Skeletal muscle satellite cell (primary cell): ENCODE measurements around the gene DDX46.

ENCODE experiments used
- H3K27me3 ChIP-seq: 2 replicates; pipeline ENCODE4 v1.7.0; 2013; ENCODE audit warnings: low read length; ENCODE audit not compliant: control insufficient read depth, insufficient read depth
- H3K36me3 ChIP-seq: 2 replicates; pipeline ENCODE4 v1.7.0; 2013; ENCODE audit warnings: mild to moderate bottlenecking, control low read depth, low read length; ENCODE audit not compliant: insufficient read depth
- H3K4me1 ChIP-seq: 2 replicates; pipeline ENCODE4 v1.7.0; 2013; ENCODE audit warnings: low read length; ENCODE audit not compliant: control insufficient read depth, insufficient read depth
- H3K4me2 ChIP-seq: 2 replicates; pipeline ENCODE4 v1.7.0; 2013; ENCODE audit warnings: mild to moderate bottlenecking, low read length
- H3K4me3 ChIP-seq: 2 replicates; pipeline ENCODE4 v1.7.0; 2013; ENCODE audit warnings: low read length
- H3K9ac ChIP-seq: 2 replicates; pipeline ENCODE4 v1.7.0; 2013; ENCODE audit warnings: mild to moderate bottlenecking, low read depth, low read length, moderate library complexity
- H3K9me3 ChIP-seq: replicated peaks from 2 replicates; pipeline ENCODE4 v1.7.0; 2013; ENCODE audit warnings: mild to moderate bottlenecking, control low read depth, low read length

Gene DDX46

DNA sequence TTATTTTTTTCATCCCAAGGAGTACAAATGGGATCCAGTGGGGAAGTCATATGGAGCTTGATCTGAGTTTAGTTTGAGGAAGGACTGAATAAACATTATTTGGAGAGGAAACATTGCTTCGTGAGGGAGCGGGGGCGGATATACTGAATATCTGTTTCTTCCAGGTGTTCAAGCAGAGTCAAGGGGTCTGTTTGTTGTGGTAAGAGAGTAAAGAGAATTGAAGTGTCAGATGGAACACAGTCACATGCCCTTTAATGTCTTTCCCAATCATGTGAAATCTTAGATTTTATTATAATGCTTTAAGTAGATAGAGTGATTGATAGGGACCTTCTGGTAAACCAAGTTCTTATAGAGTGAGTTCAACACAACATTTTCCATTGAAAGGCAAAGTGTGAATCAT is 33.7 kb downstream of the DDX46 start:
- H3K36me3 ChIP-seq: peaks cover 68% of the 10 kb centered on the region
- H3K27me3 ChIP-seq: no peaks in the 10 kb centered on the region
- no peak overlapping the region for H3K4me3 ChIP-seq
- no peak overlapping the region for H3K9ac ChIP-seq
- H3K4me2 ChIP-seq: no peak overlapping the region
- no peaks in the 10 kb centered on the region for H3K9me3 ChIP-seq
- H3K4me1 ChIP-seq: no peaks in the 10 kb centered on the region

GRCh38 chr5:134793111-134793510 is 34.5 kb downstream of the DDX46 start:
- Histone ChIP-seq H3K27me3 (no peaks in the 10 kb centered on the region), H3K4me2 (no peak overlapping the region), H3K9me3 (no peaks in the 10 kb centered on the region), H3K4me3 (no peak overlapping the region), H3K36me3 (peaks cover 69% of the 10 kb centered on the region), H3K4me1 (no peaks in the 10 kb centered on the region), H3K9ac (no peak overlapping the region)

DNA sequence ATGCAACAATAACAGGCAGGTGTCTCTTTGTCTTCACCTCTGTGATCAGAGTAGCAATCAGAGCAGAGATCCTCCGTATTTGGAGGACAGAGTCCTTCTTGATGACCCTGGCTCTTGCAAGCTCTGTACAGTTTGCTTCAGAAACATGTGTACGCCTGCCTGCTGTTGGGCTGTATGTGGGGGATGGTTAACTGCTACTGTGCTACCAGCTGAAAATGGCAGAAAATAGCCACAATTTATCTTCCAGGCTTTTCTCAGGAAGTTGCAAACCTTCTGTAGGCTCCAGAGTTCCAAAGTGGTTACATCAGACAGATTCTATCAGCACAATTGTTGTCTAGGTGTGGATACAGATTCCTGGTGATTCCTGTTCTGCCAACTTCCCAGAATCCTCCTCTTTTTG is 35.5 kb downstream of the DDX46 start:
- Histone ChIP-seq H3K4me2 (no peak overlapping the region), H3K4me3 (no peak overlapping the region), H3K4me1 (no peaks in the 10 kb centered on the region), H3K9ac (no peak overlapping the region), H3K27me3 (no peaks in the 10 kb centered on the region), H3K36me3 (peaks cover 75% of the 10 kb centered on the region), H3K9me3 (no peaks in the 10 kb centered on the region)

DNA sequence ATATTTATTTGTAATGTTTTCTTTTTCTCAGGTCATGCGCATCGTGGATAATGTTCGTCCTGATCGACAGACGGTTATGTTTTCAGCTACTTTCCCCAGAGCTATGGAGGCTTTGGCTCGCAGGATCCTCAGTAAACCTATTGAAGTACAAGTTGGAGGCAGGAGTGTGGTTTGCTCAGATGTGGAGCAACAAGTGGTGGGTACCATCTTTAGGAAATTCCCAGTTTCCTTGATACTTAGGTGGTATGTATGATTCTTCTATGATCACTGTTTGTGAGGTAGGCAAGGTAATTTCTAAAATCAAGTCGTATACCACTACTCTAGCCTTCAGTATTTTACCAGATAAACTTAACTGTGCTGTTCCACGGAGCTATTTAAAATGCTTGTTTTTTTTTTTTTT is 36.2 kb downstream of the DDX46 start:
- H3K36me3 ChIP-seq: peaks cover 70% of the 10 kb centered on the region

DNA sequence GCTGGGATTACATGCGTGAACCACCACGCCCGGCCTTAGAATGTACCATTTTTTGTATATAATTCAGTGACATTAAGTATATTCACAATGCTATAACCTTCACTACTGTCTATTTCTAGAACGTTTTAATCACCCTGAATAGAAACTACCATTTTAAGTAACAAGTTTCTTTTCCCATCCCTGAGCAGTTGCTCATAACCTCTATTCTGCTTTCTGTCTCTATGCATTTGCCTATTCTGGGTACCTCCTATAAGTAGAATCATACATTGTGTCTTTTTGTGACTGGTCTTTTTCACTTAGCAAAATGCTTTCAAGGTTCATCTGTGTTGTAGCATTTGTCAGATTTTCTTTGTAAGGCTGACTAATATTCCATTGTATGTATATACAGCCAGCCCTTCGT is 39.9 kb downstream of the DDX46 start:
- Histone ChIP-seq H3K9me3 (no peaks in the 10 kb centered on the region), H3K9ac (no peak overlapping the region), H3K36me3 (peaks cover 46% of the 10 kb centered on the region), H3K4me2 (no peak overlapping the region), H3K4me1 (no peaks in the 10 kb centered on the region), H3K27me3 (no peaks in the 10 kb centered on the region), H3K4me3 (no peak overlapping the region)

More for the DNA sequence above, 36.2 kb downstream of the DDX46 start:
- H3K9ac ChIP-seq: no peak overlapping the region
- H3K4me3 ChIP-seq: no peak overlapping the region
- H3K27me3 ChIP-seq: no peaks in the 10 kb centered on the region
- H3K4me1 ChIP-seq: no peaks in the 10 kb centered on the region
- no peak overlapping the region for H3K4me2 ChIP-seq
- no peaks in the 10 kb centered on the region for H3K9me3 ChIP-seq

DNA sequence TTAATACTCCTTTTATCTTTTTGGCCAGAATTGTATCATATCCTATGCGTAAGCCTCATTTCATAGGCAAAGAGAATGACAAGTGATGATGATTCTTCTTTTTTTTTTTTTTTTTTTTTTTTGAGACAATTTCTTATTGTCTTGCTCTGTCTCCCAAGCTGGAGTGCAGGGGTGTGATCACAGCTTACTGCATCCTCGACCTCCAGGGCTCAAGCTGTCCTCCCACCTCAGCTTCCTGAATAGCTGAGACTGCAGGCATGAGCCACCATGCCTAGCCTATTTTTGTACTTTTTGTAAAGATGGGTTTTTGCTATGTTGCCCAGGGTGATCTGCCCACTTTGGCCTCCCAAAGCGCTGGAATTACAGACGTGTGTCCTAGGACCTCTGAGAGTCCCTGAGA is 45.2 kb downstream of the DDX46 start:
- Histone ChIP-seq H3K4me1 (no peaks in the 10 kb centered on the region), H3K4me3 (no peak overlapping the region), H3K36me3 (peaks cover 21% of the 10 kb centered on the region), H3K4me2 (no peak overlapping the region), H3K9me3 (no peaks in the 10 kb centered on the region), H3K9ac (no peak overlapping the region), H3K27me3 (no peaks in the 10 kb centered on the region)

GRCh38 chr5:134813407-134813806 is 54.8 kb downstream of the DDX46 start:
- Histone ChIP-seq H3K4me1 (no peaks in the 10 kb centered on the region), H3K9ac (no peak overlapping the region), H3K4me3 (no peak overlapping the region), H3K4me2 (no peak overlapping the region), H3K27me3 (no peaks in the 10 kb centered on the region), H3K9me3 (no peaks in the 10 kb centered on the region), H3K36me3 (peaks cover 47% of the 10 kb centered on the region)

- Histone ChIP-seq H3K4me2 (no peak overlapping the region), H3K36me3 (peaks cover 49% of the 10 kb centered on the region), H3K4me3 (no peak overlapping the region)
Observed at GRCh38 chr5:134813827-134814226, 55.2 kb downstream of the DDX46 start.

DNA sequence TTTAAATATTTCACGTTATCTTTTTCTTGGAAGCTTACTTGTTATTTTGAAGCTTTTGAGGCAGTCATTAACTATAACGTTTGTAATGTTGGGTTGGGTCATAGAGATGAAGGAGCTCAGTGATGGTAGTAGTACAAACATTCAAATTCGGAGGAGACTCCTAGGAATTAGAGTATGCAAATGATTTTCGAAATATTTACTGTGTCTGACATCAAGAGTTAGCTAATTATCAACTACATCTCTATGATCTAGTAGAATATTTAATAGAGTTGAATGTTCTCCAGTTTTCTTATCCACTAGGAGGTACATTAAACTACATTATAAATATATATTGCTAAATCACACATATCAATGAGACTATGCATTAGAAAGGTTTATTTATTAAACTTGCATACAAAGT is 58.4 kb downstream of the DDX46 start:
- no peak overlapping the region for H3K4me3 ChIP-seq
- no peak overlapping the region for H3K4me2 ChIP-seq
- H3K36me3 ChIP-seq: peaks cover 56% of the 10 kb centered on the region
- H3K27me3 ChIP-seq: no peaks in the 10 kb centered on the region
- no peak overlapping the region for H3K9ac ChIP-seq
- no peaks in the 10 kb centered on the region for H3K9me3 ChIP-seq
- H3K4me1 ChIP-seq: no peaks in the 10 kb centered on the region

More at GRCh38 chr5:134813827-134814226, 55.2 kb downstream of the DDX46 start:
- Histone ChIP-seq H3K9ac (no peak overlapping the region), H3K9me3 (no peaks in the 10 kb centered on the region), H3K27me3 (no peaks in the 10 kb centered on the region), H3K4me1 (no peaks in the 10 kb centered on the region)

- peaks cover 54% of the 10 kb centered on the region for H3K36me3 ChIP-seq
- no peak overlapping the region for H3K4me3 ChIP-seq
- H3K27me3 ChIP-seq: no peaks in the 10 kb centered on the region
- H3K9me3 ChIP-seq: no peaks in the 10 kb centered on the region
- no peaks in the 10 kb centered on the region for H3K4me1 ChIP-seq
- no peak overlapping the region for H3K9ac ChIP-seq
- no peak overlapping the region for H3K4me2 ChIP-seq
Observed at GRCh38 chr5:134818776-134819175, 60.2 kb downstream of the DDX46 start.

DNA sequence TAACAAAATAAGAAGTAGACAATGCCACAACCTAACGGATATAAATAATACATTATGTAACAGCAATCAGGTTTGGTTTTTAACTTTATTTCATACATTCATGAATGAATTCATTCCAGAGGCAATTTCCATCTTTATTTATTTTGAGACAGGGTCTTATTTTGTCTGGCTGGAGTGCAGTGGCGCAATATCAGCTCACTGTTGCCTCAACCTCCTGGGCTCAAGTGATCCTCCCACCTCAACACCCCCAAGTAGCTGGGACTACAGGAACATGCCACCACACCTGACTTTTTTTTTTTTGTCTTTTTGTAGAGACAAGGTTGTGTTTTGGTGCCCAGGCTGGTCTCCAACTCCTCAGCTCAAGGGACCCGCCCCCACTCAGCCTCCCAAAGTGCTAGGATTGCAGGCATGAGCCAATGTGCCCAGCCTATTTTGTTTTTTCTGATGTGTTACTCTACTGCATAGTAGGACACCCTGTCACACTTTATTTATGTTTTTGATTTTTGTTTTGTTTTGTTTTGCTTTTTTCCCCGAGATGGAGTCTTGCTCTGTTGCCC is 60.9 kb downstream of the DDX46 start:
- Histone ChIP-seq H3K9me3 (no peaks in the 10 kb centered on the region), H3K4me2 (no peak overlapping the region), H3K9ac (no peak overlapping the region), H3K4me3 (no peak overlapping the region), H3K36me3 (peaks cover 51% of the 10 kb centered on the region), H3K4me1 (no peaks in the 10 kb centered on the region), H3K27me3 (no peaks in the 10 kb centered on the region)

DNA sequence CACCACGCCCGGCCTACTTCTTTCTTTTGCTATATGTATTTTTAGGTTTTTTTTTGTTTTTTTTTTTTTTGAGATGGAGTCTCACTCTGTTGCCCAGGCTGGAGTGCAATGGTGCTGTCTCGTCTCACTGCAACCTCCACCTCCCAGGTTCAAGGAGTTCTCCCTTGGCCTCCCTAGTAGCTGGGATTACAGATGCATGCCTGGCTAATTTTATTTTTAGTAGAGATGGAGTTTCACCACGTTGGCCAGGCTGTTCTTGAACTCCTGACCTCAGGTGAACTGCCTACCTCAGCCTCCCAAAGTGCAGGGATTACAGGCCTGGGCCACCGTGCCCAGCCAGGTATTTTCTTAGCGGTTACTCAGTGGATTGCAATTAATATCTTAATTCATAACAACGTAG is 63.3 kb downstream of the DDX46 start:
- peaks cover 52% of the 10 kb centered on the region for H3K36me3 ChIP-seq
- no peaks in the 10 kb centered on the region for H3K4me1 ChIP-seq
- H3K9me3 ChIP-seq: no peaks in the 10 kb centered on the region
- H3K27me3 ChIP-seq: no peaks in the 10 kb centered on the region
- H3K4me2 ChIP-seq: no peak overlapping the region
- no peak overlapping the region for H3K4me3 ChIP-seq
- H3K9ac ChIP-seq: no peak overlapping the region
